Bone marrow (tissue), 2 donors: ENCODE measurements around the gene SLC35G2.
"Not testable (repeated sequence)": the region's sequence is repeated elsewhere in the genome, so short reads cannot be mapped to it uniquely, and the experiment has no call there.

ENCODE experiments used
- DNase-seq, 2 donors: peaks; one replicate each; lab custom pipeline; 2025; lab: John Stamatoyannopoulos, UW

SLC35G2 gene

DNA sequence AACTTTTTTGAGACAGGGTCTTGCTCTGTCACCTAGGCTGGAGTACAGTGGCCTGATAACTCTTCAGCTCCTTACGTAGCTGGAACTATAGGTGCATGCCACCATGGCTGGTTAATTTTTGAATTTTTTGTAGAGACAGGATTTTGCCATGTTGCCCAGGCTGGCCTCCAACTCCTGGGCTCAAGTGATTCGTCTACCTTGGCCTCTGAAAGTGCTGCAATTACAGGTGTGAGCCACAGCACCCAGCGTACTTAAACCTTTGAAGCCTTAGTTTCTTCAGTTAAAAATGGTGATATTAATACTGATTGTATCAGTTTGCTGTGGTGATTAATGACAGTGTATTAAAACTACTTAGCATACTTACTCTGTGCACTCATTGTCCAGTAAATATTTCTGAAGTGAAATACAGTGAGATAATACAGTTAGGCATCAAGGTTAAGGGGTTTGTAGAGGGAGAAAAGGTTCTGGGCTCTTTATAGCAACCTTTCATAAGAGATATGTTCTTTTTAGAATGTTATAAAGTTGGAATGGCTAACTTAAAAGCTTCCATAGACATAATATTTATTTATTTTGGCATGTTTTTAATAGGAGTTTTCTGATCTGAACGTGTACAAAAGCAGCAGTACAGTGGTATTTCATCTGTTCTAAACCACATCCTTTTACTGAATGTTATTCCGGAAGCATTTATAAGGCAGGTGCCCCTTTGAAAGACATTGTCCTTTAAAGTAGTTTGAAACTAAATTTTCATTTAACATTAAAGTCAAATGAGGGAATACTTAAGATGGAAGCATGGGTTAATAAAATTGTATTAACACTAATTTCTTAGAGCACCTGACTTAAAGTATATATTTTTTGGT is 66.7 kb downstream of the SLC35G2 start:
- DNase-seq: no peak

DNA sequence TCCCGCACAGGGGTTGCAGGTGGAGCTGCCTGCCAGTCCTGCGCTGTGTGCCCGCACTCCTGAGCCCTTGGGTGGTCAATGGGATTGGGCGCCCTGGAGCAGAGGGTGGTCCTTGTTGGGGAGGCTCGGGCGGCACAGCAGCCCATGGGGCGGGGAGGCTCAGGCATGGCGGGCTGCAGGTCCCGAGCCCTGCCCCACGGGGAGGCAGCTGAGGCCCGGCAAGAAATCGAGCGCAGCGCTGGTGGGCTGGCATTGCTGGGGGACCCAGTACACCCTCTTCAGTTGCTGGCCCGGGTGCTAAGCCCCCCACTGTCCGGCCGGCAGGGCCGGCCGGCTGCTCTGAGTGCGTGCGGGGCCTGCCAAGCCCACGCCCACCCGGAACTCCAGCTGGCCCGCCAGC is 71.0 kb downstream of the SLC35G2 start:
- no peak for DNase-seq

DNA sequence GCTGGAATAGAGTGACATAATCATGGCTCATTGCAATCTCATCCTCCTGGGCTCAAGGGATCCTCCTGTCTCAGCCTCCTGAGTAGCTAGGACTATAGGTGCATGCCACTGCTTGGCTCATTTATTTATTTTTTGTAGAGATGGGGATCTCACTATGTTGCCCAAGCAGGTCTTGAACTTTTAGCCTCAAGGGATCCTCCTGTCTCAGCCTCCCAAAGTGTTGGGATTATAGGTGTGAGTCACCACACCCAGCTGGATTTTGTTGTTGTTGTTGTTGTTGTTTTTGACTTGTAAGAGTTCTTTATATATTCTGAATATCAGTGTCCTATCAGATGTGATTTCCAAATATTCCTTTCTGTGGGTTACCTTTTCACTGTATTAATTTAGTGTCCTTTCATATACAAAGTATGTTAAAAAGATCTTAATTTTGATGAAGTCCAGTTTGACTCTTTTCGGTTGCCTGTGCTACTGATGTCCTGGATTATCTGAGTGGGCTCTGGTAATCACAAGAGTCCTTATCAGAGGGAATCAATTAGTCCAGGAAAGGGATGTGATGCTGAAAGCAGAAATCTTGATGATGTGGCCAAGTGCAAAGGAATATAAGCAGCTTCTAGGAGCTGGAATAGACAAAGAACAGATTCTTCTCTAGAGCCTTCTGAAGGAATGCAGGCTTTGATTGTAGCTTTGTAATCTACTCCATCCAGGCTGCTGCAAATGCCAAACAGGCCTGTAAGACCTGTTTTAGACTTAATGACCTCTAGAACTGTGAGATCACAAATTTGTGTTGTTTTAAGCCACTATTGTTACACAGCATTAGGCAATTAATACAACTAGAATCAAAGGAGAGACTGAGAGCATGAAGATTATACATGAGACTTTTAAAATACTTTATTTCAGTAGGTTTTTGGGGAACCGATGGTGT is 73.3 kb downstream of the SLC35G2 start:
- DNase-seq: no peak

DNA sequence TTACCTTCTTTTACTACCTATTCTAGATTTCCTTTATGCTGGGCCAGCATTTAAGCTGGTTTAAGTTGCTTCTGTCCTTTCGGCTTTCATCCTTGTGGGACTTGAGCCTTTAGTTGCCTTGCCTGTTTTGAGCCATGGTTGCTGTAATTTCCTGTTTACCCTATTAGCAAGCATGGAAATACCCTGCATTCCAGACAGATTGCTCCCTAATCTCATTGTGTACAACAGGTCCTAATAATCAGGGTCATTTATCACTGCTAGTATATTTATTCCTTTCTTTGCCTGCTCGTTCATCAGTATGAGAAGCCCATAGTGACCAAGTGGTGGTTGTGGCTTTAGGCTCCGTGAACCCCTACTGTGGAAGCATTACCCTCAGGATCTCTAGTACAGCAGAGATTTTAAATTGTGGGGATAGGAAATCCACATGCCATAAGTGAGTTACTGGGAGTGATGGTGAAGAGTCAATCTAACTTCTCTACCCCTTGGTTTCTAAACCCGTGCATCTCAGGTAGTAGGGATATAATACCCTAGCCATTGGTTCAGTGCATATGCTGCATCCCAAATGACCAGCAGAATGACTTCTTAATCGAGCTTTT is 75.0 kb downstream of the SLC35G2 start:
- DNase-seq: no peak

DNA sequence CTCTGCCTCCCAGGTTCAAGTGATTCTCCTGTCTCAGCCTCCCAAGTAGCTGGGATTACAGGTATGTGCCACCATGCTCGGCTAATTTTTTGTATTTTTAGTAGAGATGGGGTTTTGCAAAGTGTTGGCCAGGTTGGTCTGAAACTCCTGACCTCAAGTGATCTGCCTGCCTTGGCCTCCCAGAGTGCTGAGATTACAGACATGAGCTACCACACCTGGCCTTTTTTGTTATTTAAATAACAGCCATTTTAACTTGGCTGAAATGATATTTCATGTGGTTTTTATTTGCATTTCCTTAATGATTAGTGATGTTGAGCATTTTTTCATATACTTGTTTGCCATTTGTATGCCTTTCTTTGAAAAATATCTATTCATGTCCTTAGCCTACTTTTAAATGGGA is 78.2 kb downstream of the SLC35G2 start:
- DNase-seq: not testable (repeated sequence)

DNA sequence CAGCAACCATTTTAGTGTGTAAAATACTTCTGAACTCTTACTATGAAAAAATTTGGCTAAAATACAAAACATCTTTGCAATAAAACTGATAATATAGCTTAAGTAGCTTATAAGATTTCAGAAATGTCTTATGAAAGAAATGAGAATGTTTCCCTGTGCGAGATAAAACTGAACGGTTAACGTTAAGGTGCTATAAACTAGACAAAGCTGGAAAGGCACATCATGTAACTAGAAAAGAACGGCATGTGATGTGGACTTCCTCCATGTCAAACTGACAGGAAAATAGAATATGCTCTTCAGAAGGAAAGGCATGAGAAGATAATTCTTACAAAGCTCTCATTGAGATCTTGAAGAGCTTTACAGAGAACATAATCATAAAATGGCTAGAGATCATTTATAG is 79.6 kb downstream of the SLC35G2 start:
- no peak for DNase-seq

DNA sequence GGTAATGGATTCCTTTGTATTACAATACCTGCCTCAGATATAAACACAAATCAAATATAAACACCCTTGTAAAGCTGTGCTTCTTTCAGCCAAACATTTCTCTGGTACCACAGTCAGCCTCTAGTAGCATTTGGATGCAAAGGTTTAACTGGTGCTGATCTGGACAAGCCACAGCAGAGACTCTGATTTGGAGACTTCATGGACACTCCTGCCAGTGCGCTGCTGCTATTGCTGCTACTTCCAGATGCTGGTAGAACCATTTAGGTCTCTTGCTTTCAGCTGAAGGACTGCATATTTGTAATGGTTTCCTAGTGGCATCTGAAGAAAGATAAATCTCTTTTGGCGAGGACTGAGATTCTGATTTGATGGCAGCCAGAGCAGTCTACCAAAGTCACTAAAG is 80.0 kb downstream of the SLC35G2 start:
- no peak for DNase-seq

DNA sequence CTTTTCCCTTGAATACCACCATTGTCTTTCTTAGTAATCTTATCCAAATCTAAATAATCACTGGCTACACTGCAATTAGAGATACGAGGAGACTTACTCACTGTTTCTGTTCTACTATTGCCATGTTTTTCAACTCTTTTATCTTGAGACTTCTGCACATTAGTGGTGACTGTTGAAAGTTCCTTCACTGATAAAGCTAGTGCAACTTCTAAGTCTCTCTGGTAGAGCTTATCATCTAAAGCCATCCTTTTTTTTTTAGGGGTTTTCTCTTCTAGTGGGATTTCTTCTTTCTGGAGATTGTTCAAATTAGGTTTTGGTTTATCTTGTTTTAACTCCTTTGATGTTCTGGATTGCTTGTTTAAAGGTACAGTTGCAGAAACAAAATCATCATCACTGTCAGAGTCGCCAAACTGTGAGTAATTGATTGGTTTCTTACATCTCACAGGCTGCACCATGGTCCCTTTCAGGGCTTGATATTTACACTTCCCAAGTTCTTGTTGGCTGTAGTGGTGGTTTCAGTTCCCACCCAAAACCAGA is 80.8 kb downstream of the SLC35G2 start:
- no peak for DNase-seq

DNA sequence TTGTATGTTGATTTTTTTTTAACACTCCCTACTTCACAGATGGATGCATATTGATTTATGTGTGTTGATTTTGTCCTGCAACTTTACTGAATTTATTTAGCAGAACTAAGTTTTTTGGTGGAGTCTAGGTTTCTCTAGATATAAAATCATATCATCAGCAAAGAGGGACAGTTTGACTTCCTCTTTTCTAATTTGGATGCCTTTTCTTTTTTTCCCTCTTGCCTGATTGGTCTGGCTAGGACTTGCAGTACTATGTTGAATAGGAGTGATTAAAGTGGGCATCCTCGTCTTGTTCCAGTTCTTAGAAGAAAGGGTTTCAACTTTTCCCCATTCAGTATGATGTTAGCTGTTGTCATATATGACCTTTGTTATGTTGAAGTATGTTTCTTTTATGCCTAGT is 81.8 kb downstream of the SLC35G2 start:
- peak in 1 of 2 donors; percentile 43 for DNase-seq

DNA sequence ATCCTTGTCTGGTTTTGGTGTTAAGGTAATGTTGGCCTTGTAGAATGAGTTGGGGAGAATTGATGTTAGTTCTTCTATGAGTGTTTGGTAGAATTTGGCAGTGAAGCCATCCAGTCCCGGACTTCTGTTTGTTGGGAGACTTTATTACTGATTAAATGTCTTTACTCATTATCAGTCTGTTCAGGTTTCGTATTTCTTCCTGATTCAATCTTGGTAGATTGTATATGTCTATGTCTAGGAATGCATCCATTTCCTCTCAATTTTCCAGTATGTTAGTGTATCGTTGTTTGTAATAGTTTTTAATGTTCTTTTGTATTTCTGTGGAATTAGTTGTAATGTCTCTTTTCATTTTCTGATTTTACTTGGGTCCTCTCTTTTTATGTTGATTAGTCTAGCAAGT is 82.5 kb downstream of the SLC35G2 start:
- DNase-seq: no peak

DNA sequence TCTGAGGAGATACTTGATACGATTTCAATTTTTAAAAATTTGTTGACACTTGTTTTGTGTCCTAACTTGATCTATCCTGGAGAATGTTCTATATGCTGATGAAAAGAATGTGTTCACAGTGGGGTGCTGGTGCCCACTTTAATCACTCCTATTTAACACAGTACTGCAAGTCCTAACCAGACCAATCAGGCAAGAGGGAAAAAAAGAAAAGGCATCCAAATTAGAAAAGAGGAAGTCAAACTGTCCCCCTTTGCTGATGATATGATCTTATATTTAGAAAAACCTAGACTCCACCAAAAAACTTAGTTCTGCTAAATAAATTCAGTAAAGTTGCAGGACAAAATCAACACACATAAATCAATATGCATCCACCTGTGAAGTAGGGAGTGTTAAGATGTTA is 83.6 kb downstream of the SLC35G2 start:
- DNase-seq: peak in 1 of 2 donors; percentile 54

DNA sequence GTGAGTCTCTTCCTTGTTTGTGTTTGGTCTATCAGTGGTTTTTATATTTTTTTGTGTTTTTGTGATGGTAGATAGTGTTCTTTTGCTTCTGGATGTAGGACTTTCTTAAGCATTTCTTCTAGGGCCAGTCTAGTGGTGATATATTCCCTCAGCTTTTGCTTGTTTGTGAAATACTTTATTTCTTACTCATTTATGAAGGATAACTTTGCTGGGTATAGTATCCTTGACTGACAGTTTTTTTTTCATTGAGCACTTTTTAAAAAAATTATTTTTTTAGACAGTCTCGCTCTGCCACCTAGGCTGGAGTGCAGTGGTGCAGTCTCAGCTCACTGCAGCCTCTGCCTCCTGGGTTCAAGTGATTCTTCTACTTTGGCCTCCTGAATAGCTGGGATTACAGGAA is 85.0 kb downstream of the SLC35G2 start:
- no peak for DNase-seq

DNA sequence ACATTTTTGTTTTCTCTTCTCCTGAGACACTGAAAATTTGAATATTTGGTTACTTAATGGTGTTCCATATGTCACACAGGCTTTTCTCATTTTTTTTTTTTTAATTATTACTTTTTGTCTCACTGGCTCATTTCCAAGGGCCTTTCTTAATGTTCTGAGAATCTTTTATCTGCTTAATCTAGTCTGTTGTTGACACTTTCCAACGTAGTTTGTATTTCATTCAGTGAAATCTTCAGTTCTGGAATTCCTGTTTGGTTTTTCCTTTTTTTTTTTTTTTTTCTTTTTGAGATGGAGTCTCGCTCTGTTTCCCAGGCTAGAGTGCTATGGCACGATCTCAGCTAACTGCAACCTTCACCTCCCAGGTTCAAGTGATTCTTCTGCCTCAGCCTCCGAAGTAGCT is 85.8 kb downstream of the SLC35G2 start:
- DNase-seq: no peak
